Gastroesophageal sphincter (tissue), 4 donors: ENCODE results near the gene AAK1. TPM values are rescaled to one million over a fixed set of nuclear protein-coding genes. Genes with fewer than 3 reads are reported as not detected.
"Not testable (repeated sequence)": the region's sequence is repeated elsewhere in the genome, so short reads cannot be mapped to it uniquely, and the experiment has no call there.

Experiments used
- ATAC-seq: fragments of 150-250 bp; one replicate; pipeline ENCODE4 v1.9.1; 2016; ENCODE audit warnings: mild to moderate bottlenecking, moderate library complexity
- H3K27ac ChIP-seq, 4 donors: fragments of 200-600 bp; sonication (generic) in 3 of 4; 1 replicate in 3 of 4; 2 replicates in 1 of 4; pipeline ENCODE4 v1.5.1; 2016 to 2019
- H3K27me3 ChIP-seq: fragments of 200-600 bp; sonication (generic); one replicate; pipeline ENCODE4 v1.5.1; 2019
- H3K36me3 ChIP-seq, 2 donors: fragments of 200-600 bp; sonication (generic); one replicate each; pipeline ENCODE4 v1.5.1; 2019; ENCODE audit warnings: control low read depth in 1 of 2
- H3K4me1 ChIP-seq, 3 donors: fragments of 200-600 bp; sonication (generic); 1 replicate in 2 of 3; 2 replicates in 1 of 3; pipeline ENCODE4 v1.5.1; 2016 to 2019; ENCODE audit warnings: control low read depth in 2 of 3
- H3K4me3 ChIP-seq, 2 donors: fragments of 200-600 bp; sonication (generic); one replicate each; pipeline ENCODE4 v1.5.1; 2019; ENCODE audit warnings: mild to moderate bottlenecking in 1 of 2, moderate library complexity in 1 of 2
- H3K9me3 ChIP-seq, 3 donors: fragments of 200-600 bp; sonication (generic); one replicate each; pipeline ENCODE4 v1.5.1; 2017 to 2019; ENCODE audit warnings: control low read depth in 2 of 3
- CTCF ChIP-seq, 4 experiments: fragments of 200-600 bp in 2 of 4; fragments of 450-650 bp in 2 of 4; sonication (generic) in 1 of 4; IDR thresholded peaks; one replicate each; pipeline ENCODE4 v1.5.1; 2017 to 2019; ENCODE audit warnings: antibody characterized with exemption in 4 of 4, mild to moderate bottlenecking in 2 of 4, moderate library complexity in 2 of 4
- EP300 ChIP-seq: sonication (generic); formaldehyde crosslinking; IDR thresholded peaks from one replicate; pipeline ENCODE4 v1.6.1; 2017; ENCODE audit warnings: antibody characterized with exemption, mild to moderate bottlenecking
- POLR2A ChIP-seq, 2 donors: fragments of 450-650 bp; IDR thresholded peaks; one replicate each; pipeline ENCODE4 v1.6.1; 2017; ENCODE audit warnings: antibody characterized with exemption in 2 of 2, mild to moderate bottlenecking in 2 of 2, moderate library complexity in 1 of 2
- POLR2AphosphoS5 ChIP-seq: sonication (generic); formaldehyde crosslinking; IDR thresholded peaks from one replicate; pipeline ENCODE4 v1.6.1; 2017; ENCODE audit warnings: antibody characterized with exemption
- WGBS, 2 donors: methylation state at CpG; one replicate each; pipeline ENCODE4 v1.1.5; 2018; ENCODE audit warnings: low coverage in 1 of 2; 5-methylcytosine and 5-hydroxymethylcytosine counted together
- total RNA-seq, 4 donors: library from RNA; depleted of rRNA; stranded (reverse); fragments of >200 nt; gene quantifications; one replicate each; pipeline ENCODE4 v1.1.0, GENCODE V29; 2016

Gene AAK1
- total RNA-seq, 4 donors from 2014 or later, result 32.3 to 55.9 (median 49.6) TPM

GRCh38 chr2:69660637-69661036 is 17.1 kb upstream of the AAK1 start:
- TF ChIP-seq POLR2AphosphoS5 (no peak), CTCF (IDR thresholded peaks at IDR 0.05) (no peak), EP300 (no peak)

GRCh38 chr2:69659941-69660483 is 16.5 kb upstream of the AAK1 start:
- Histone ChIP-seq H3K4me3 (no peak overlapping the region), H3K9me3 (no peaks in the 10 kb centered on the region), H3K36me3 (no peaks in the 10 kb centered on the region), H3K4me1 (no peaks in the 10 kb centered on the region), H3K27me3 (no peaks in the 10 kb centered on the region), H3K27ac (no peak overlapping the region)
- TF ChIP-seq POLR2A (IDR thresholded peaks at IDR 0.05) (no peak), EP300 (no peak), POLR2AphosphoS5 (no peak), CTCF (IDR thresholded peaks at IDR 0.05) (no peak)
- ATAC-seq, result no peak
- WGBS, 2 donors, result 39 to 100% methylated on average over 1 to 2 of the region's 2 CpGs

More at GRCh38 chr2:69660637-69661036, 17.1 kb upstream of the AAK1 start:
- 81 to 100% methylated on average over 1 of the region's 1 CpG for WGBS, 2 donors
- no peak for ATAC-seq
- H3K27ac ChIP-seq, result no peak overlapping the region
- H3K27me3 ChIP-seq, result no peaks in the 10 kb centered on the region
- H3K36me3 ChIP-seq, result no peaks in the 10 kb centered on the region
- no peaks in the 10 kb centered on the region for H3K4me1 ChIP-seq
- H3K4me3 ChIP-seq, result no peak overlapping the region
- H3K9me3 ChIP-seq, result no peaks in the 10 kb centered on the region

GRCh38 chr2:69659349-69659748 is 15.8 kb upstream of the AAK1 start:
- Histone ChIP-seq H3K27me3 (no peaks in the 10 kb centered on the region), H3K36me3 (no peaks in the 10 kb centered on the region), H3K4me3 (no peak overlapping the region), H3K9me3 (no peaks in the 10 kb centered on the region), H3K4me1 (no peaks in the 10 kb centered on the region), H3K27ac (no peak overlapping the region)
- 89% methylated on average over 1 of the region's 1 CpG; no CpG with 5 or more reads in 1 of the 2 donors for WGBS, 2 donors
- TF ChIP-seq EP300 (no peak), CTCF (IDR thresholded peaks at IDR 0.05) (no peak), POLR2A (IDR thresholded peaks at IDR 0.05) (no peak), POLR2AphosphoS5 (no peak)
- ATAC-seq, result no peak

- no peaks in the 10 kb centered on the region for H3K27me3 ChIP-seq
- TF ChIP-seq CTCF (IDR thresholded peaks at IDR 0.05), result no peak
- no peak for TF ChIP-seq POLR2A (IDR thresholded peaks at IDR 0.05)
- no peak for TF ChIP-seq EP300
- no peak for TF ChIP-seq POLR2AphosphoS5
- ATAC-seq, result no peak
- 90 to 92% methylated on average over 5 to 6 of the region's 7 CpGs for WGBS, 2 donors
- no peaks in the 10 kb centered on the region for H3K9me3 ChIP-seq
- H3K4me3 ChIP-seq, result no peak overlapping the region
- H3K4me1 ChIP-seq, result no peaks in the 10 kb centered on the region
- peaks cover 0 to 5% of the 10 kb centered on the region in 2 donors for H3K36me3 ChIP-seq
- H3K27ac ChIP-seq, result no peak overlapping the region
These were observed 8.7 kb upstream of the AAK1 start for GRCh38 chr2:69652206-69652605.

- not testable (repeated sequence) for H3K27me3 ChIP-seq, H3K4me3 ChIP-seq
- 97 to 98% methylated on average over 5 of the region's 5 CpGs for WGBS, 2 donors
These were observed 3.7 kb upstream of the AAK1 start for GRCh38 chr2:69647196-69647595.

More at GRCh38 chr2:69647196-69647595, 3.7 kb upstream of the AAK1 start:
- not testable (repeated sequence) for ATAC-seq, H3K36me3 ChIP-seq, H3K9me3 ChIP-seq
- Histone ChIP-seq H3K27ac (peak overlapping the region in 1 of 4 donors; percentile 95), H3K4me1 (peaks cover 0 to 22% (median 11%) of the 10 kb centered on the region in 3 donors)
